Bone marrow (tissue), 2 donors: ENCODE results near the gene ADAM15.

Source experiments
- DNase-seq, 2 donors: peaks; one replicate each; lab custom pipeline; 2025; lab: John Stamatoyannopoulos, UW

Gene ADAM15

GRCh38 chr1:155072531-155073289 is 21.6 kb downstream of the ADAM15 start:
- no peak for DNase-seq

GRCh38 chr1:155073377-155074242 is 22.5 kb downstream of the ADAM15 start:
- peak in 1 of 2 donors; percentile 66 for DNase-seq

GRCh38 chr1:155075535-155075934 is 24.4 kb downstream of the ADAM15 start:
- DNase-seq = no peak

- no peak for DNase-seq
Measured at GRCh38 chr1:155076371-155076770, 25.3 kb downstream of the ADAM15 start.

- no peak for DNase-seq
Measured at GRCh38 chr1:155077346-155077745, 26.2 kb downstream of the ADAM15 start.

- DNase-seq = no peak
Measured at GRCh38 chr1:155077758-155078445, 26.8 kb downstream of the ADAM15 start.

- DNase-seq = no peak
Measured at GRCh38 chr1:155078469-155079209, 27.5 kb downstream of the ADAM15 start, which contains the start of gene EFNA3. EFNA3 (plus strand) TSS chr1:155078837; CDS start chr1:155078942, 105 bp downstream.

- DNase-seq = no peak
Measured at GRCh38 chr1:155079210-155079486, 28.0 kb downstream of the ADAM15 start.

- no peak for DNase-seq
Measured at GRCh38 chr1:155079487-155080311, 28.6 kb downstream of the ADAM15 start.

GRCh38 chr1:155080312-155081228 is 29.5 kb downstream of the ADAM15 start:
- no peak for DNase-seq

GRCh38 chr1:155081472-155082300 is 30.6 kb downstream of the ADAM15 start:
- DNase-seq = no peak

- DNase-seq = no peak
Measured at GRCh38 chr1:155082301-155083051, 31.4 kb downstream of the ADAM15 start.

GRCh38 chr1:155083052-155083541 is 32.0 kb downstream of the ADAM15 start:
- DNase-seq = no peak

GRCh38 chr1:155083865-155084721 is 33.0 kb downstream of the ADAM15 start:
- DNase-seq = no peak

- DNase-seq = peak; percentile 92 to 97
Measured at GRCh38 chr1:155084722-155085503, 33.8 kb downstream of the ADAM15 start.

GRCh38 chr1:155085504-155086127 is 34.5 kb downstream of the ADAM15 start:
- DNase-seq = peak in 1 of 2 donors; percentile 57
